HCT116 (cell line): ENCODE data around the gene ZNF335. TPM values are rescaled to one million over a fixed set of nuclear protein-coding genes. Genes with fewer than 3 reads are reported as not detected.

ENCODE experiments used
- ATAC-seq: fragments of 200-7000 bp; cut with Tn5 transposase; 2 replicates; pipeline ENCODE4 v1.9.1; 2020; ENCODE audit warnings: mild to moderate bottlenecking, moderate library complexity
- BruUV-seq: library from RNA; stranded (reverse); fragments of 400-500 nt; replicated peaks from 2 replicates; lab custom pipeline; 2021; lab: Mats Ljungman, UMichigan
- CTCF ChIA-PET: fragments of 300-600 bp; sonication (Branson Sonifier 250); formaldehyde crosslinking; loops from one replicate; lab custom pipeline; 2021; ENCODE audit warnings: antibody characterized with exemption; lab: Charles Lee
- POLR2A ChIA-PET: fragments of 300-600, 350-600 bp; sonication (Branson Sonifier 250); formaldehyde crosslinking; loops from one replicate; lab custom pipeline; 2021; ENCODE audit warnings: antibody characterized with exemption; lab: Charles Lee
- RAD21 ChIA-PET, 2 experiments: fragments of 300-600 bp; sonication (Branson Sonifier 250); formaldehyde crosslinking; loops; one replicate each; lab custom pipeline; 2023; ENCODE audit warnings: low total read pairs in 2 of 2; ENCODE audit not compliant: uncharacterized antibody in 2 of 2, unreplicated experiment in 2 of 2, low non-redundant PET in 1 of 2; lab: Charles Lee
- DNase-seq: peaks from one replicate; pipeline ENCODE4 v3.0.0-alpha.2; 2010; ENCODE audit warnings: low read depth, low spot score
- H2AFZ ChIP-seq: fragments of 200-600 bp; shearing (Covaris generic), sonication (generic); 2 replicates; pipeline ENCODE4 v1.6.1; 2017; ENCODE audit warnings: low read depth, mixed run types, mixed read lengths, antibody characterized with exemption, low read length; ENCODE audit not compliant: poor library complexity, severe bottlenecking
- H3K27ac ChIP-seq: 2 replicates; pipeline ENCODE4 v1.5.1; 2012; ENCODE audit warnings: low read depth, low read length
- H3K27me3 ChIP-seq: fragments of 200-600 bp; sonication (generic); 2 replicates; pipeline ENCODE4 v1.6.1; 2016; ENCODE audit warnings: mixed run types, low read length, mixed read lengths; ENCODE audit not compliant: insufficient read depth
- H3K36me3 ChIP-seq, 2 experiments: fragments of 200-500 bp in 1 of 2; fragments of 200-600 bp in 1 of 2; sonication (Bioruptor generic) in 1 of 2; sonication (generic) in 1 of 2; 2 replicates each; pipeline versions ENCODE4 v1.5.1 to v1.6.1; 2014 to 2016; ENCODE audit warnings: low read length in 2 of 2, inconsistent platforms in 1 of 2, mixed read lengths in 1 of 2, mixed run types in 1 of 2; ENCODE audit not compliant: insufficient read depth in 2 of 2, control insufficient read depth in 1 of 2
- H3K4me1 ChIP-seq, 2 experiments: fragments of 200-600 bp in 1 of 2; sonication (generic) in 1 of 2; 2 replicates each; pipeline versions ENCODE4 v1.5.1 to v1.6.1; 2012 to 2017; ENCODE audit warnings: low read length in 2 of 2, inconsistent platforms in 1 of 2, mild to moderate bottlenecking in 1 of 2, mixed read lengths in 1 of 2, mixed run types in 1 of 2, moderate library complexity in 1 of 2; ENCODE audit not compliant: insufficient read depth in 2 of 2, control insufficient read depth in 1 of 2
- H3K4me2 ChIP-seq: fragments of 200-600 bp; sonication (generic); 2 replicates; pipeline ENCODE4 v1.6.1; 2017; ENCODE audit warnings: mixed run types, low read length, mixed read lengths
- H3K4me3 ChIP-seq, 2 experiments: fragments of 200-600 bp in 1 of 2; sonication (generic) in 1 of 2; replicated peaks in 1 of 2; 2 replicates each; pipeline ENCODE4 v1.5.1; 2011 to 2016; ENCODE audit warnings: low read length in 2 of 2, control low read depth in 1 of 2, low read depth in 1 of 2, mild to moderate bottlenecking in 1 of 2, mixed read lengths in 1 of 2, mixed run types in 1 of 2
- H3K79me2 ChIP-seq: fragments of 200-600 bp; sonication (generic); 2 replicates; pipeline ENCODE4 v1.6.1; 2017; ENCODE audit warnings: mild to moderate bottlenecking, mixed run types, low read length, moderate library complexity, mixed read lengths; ENCODE audit not compliant: insufficient read depth
- H3K9ac ChIP-seq: fragments of 200-600 bp; sonication (generic); 2 replicates; pipeline ENCODE4 v1.6.1; 2016; ENCODE audit warnings: low read length, mixed read lengths
- H3K9me2 ChIP-seq: fragments of 200-600 bp; sonication (generic), shearing (Covaris generic); 2 replicates; pipeline ENCODE4 v1.6.1; 2017; ENCODE audit warnings: mixed run types, mild to moderate bottlenecking, moderate library complexity; ENCODE audit not compliant: insufficient read depth
- H3K9me3 ChIP-seq, 2 experiments: fragments of 200-500 bp in 1 of 2; fragments of 200-600 bp in 1 of 2; sonication (Bioruptor generic) in 1 of 2; sonication (generic) in 1 of 2; 2 replicates each; pipeline ENCODE4 v1.6.1; 2014 to 2017; ENCODE audit warnings: low read length in 2 of 2, mixed read lengths in 2 of 2, inconsistent platforms in 1 of 2, low read depth in 1 of 2, mild to moderate bottlenecking in 1 of 2, mixed run types in 1 of 2, moderate library complexity in 1 of 2; ENCODE audit not compliant: control insufficient read depth in 1 of 2, insufficient read depth in 1 of 2
- H4K20me1 ChIP-seq: fragments of 200-600 bp; sonication (generic), shearing (Covaris generic); 2 replicates; pipeline ENCODE4 v1.6.1; 2017; ENCODE audit warnings: mixed run types, mild to moderate bottlenecking, moderate library complexity; ENCODE audit not compliant: insufficient read depth
- CBX3 ChIP-seq: IDR thresholded peaks from 2 replicates; pipeline ENCODE4 v1.6.1; 2012; ENCODE audit warnings: low read depth
- ELF1 ChIP-seq: IDR thresholded peaks from 2 replicates; pipeline ENCODE4 v1.6.1; 2012; ENCODE audit warnings: low read depth, borderline replicate concordance
- FOSL1 ChIP-seq: IDR thresholded peaks from 2 replicates; pipeline ENCODE4 v1.6.1; 2012; ENCODE audit warnings: low read depth
- JUND ChIP-seq: IDR thresholded peaks from 2 replicates; pipeline ENCODE4 v1.6.1; 2012
- POLR2A ChIP-seq: IDR thresholded peaks from 2 replicates; pipeline ENCODE4 v1.7.0; 2011; ENCODE audit warnings: borderline replicate concordance; ENCODE audit not compliant: insufficient read depth, insufficient read length; ENCODE audit errors: extremely low read depth
- RAD21 ChIP-seq: IDR thresholded peaks from 2 replicates; pipeline ENCODE4 v1.6.1; 2012; ENCODE audit warnings: low read depth, mild to moderate bottlenecking
- SIN3A ChIP-seq: IDR thresholded peaks from 2 replicates; pipeline ENCODE4 v1.6.1; 2012; ENCODE audit warnings: low read depth
- SP1 ChIP-seq: IDR thresholded peaks from 2 replicates; pipeline ENCODE4 v1.6.1; 2012; ENCODE audit warnings: low read depth
- SRF ChIP-seq: IDR thresholded peaks from 2 replicates; pipeline ENCODE4 v1.6.1; 2012; ENCODE audit warnings: low read depth
- TCF7L2 ChIP-seq: IDR thresholded peaks from 2 replicates; pipeline ENCODE4 v1.7.0; 2011; ENCODE audit warnings: borderline replicate concordance, inconsistent platforms; ENCODE audit not compliant: insufficient read depth, insufficient read length; ENCODE audit errors: extremely low read depth
- YY1 ChIP-seq: IDR thresholded peaks from 2 replicates; pipeline ENCODE4 v1.6.1; 2011; ENCODE audit warnings: low read length, low read depth, moderate library complexity, mild to moderate bottlenecking; ENCODE audit not compliant: insufficient replicate concordance; ENCODE audit errors: extremely low read depth
- ZFX ChIP-seq: fragments of 450-650 bp; IDR thresholded peaks from 2 replicates; pipeline ENCODE4 v1.6.1; 2017
- ZNF274 ChIP-seq: fragments of 200-500 bp; sonication (Bioruptor generic); IDR thresholded peaks from 2 replicates; pipeline ENCODE4 v1.6.1; 2014; ENCODE audit warnings: mild to moderate bottlenecking, low read depth, low read length, inconsistent platforms
- intact Hi-C: fragments of 100-400 bp; cut with micrococcal nuclease; formaldehyde crosslinking; loops from 2 replicates; pipeline ENCODE4 v1.10.0; 2022
- total RNA-seq: library from RNA; stranded (reverse); gene quantifications from one replicate; pipeline ENCODE4 v1.2.1, GENCODE V29; 2021; ENCODE audit not compliant: unreplicated experiment
- TF ChIP-seq, protein P1 (sequence below): IDR thresholded peaks from 2 replicates; pipeline ENCODE4 v1.6.1; 2011; ENCODE audit warnings: mild to moderate bottlenecking, low read length, moderate library complexity; ENCODE audit not compliant: insufficient replicate concordance; ENCODE audit errors: extremely low read depth
- TF ChIP-seq, protein P2 (sequence below): IDR thresholded peaks from 2 replicates; pipeline ENCODE4 v1.6.1; 2012; ENCODE audit warnings: low read depth
- TF ChIP-seq, protein P3 (sequence below): IDR thresholded peaks from 2 replicates; pipeline ENCODE4 v1.6.1; 2012

The ZNF335 gene
- total RNA-seq, 1 experiment from 2014 or later, result 20.8 TPM

DNA sequence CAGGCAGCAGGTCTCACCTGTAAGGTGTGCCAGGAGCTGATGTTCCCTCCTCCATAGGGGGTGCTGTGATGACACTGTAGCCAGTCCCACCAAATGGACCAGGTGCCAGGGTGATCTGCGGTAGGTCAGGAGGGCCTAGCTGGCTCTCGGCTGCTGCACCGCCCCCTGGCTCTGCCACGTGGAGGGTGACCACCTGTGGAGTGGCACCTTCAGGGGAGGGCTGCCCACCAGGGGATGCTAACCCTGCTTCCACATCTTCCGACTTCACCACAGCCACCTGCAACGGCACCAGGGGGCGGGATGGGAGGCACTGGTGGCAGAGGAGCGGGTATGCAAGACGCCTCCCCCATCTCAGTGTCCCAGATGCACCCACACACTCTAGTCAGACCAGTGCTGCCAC lies 18.3 kb downstream of the ZNF335 start:
- Histone ChIP-seq H4K20me1 (no peaks in the 10 kb centered on the region), H3K4me2 (no peak overlapping the region), H3K9me3 (no peaks in the 10 kb centered on the region), H3K27me3 (no peaks in the 10 kb centered on the region), H2AFZ (no peak overlapping the region), H3K79me2 (no peaks in the 10 kb centered on the region), H3K9me2 (no peaks in the 10 kb centered on the region), H3K4me1 (no peaks in the 10 kb centered on the region), H3K36me3 (peaks cover 26 to 30% of the 10 kb centered on the region in 2 experiments; a peak in 3 of 4 replicates), H3K4me3 (no peak overlapping the region), H3K27ac (no peak overlapping the region), H3K9ac (no peak overlapping the region)
- ChIA-PET RAD21 (no interaction called here), POLR2A (no interaction called here), CTCF (interaction anchor here (0.8 to 2.0 kb wide), 2 partner anchors 16 to 154 kb away, joined by 3 to 5 read pairs; no protein-coding TSS in a partner anchor)
- BruUV-seq, result no TSS peak
- DNase-seq (no peak), ATAC-seq (0 out of 2 replicates have a peak, but pooled peaks have one; percentile 18)
- intact Hi-C loops, result no loop called here
- TF ChIP-seq, protein P1, sequence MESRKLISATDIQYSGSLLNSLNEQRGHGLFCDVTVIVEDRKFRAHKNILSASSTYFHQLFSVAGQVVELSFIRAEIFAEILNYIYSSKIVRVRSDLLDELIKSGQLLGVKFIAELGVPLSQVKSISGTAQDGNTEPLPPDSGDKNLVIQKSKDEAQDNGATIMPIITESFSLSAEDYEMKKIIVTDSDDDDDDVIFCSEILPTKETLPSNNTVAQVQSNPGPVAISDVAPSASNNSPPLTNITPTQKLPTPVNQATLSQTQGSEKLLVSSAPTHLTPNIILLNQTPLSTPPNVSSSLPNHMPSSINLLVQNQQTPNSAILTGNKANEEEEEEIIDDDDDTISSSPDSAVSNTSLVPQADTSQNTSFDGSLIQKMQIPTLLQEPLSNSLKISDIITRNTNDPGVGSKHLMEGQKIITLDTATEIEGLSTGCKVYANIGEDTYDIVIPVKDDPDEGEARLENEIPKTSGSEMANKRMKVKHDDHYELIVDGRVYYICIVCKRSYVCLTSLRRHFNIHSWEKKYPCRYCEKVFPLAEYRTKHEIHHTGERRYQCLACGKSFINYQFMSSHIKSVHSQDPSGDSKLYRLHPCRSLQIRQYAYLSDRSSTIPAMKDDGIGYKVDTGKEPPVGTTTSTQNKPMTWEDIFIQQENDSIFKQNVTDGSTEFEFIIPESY, result no peak
- TF ChIP-seq TCF7L2, result no peak
- TF ChIP-seq RAD21, result no peak
- no peak for TF ChIP-seq ELF1
- TF ChIP-seq FOSL1, result no peak
- TF ChIP-seq JUND, result no peak
- TF ChIP-seq POLR2A, result no peak
- TF ChIP-seq, protein P2, sequence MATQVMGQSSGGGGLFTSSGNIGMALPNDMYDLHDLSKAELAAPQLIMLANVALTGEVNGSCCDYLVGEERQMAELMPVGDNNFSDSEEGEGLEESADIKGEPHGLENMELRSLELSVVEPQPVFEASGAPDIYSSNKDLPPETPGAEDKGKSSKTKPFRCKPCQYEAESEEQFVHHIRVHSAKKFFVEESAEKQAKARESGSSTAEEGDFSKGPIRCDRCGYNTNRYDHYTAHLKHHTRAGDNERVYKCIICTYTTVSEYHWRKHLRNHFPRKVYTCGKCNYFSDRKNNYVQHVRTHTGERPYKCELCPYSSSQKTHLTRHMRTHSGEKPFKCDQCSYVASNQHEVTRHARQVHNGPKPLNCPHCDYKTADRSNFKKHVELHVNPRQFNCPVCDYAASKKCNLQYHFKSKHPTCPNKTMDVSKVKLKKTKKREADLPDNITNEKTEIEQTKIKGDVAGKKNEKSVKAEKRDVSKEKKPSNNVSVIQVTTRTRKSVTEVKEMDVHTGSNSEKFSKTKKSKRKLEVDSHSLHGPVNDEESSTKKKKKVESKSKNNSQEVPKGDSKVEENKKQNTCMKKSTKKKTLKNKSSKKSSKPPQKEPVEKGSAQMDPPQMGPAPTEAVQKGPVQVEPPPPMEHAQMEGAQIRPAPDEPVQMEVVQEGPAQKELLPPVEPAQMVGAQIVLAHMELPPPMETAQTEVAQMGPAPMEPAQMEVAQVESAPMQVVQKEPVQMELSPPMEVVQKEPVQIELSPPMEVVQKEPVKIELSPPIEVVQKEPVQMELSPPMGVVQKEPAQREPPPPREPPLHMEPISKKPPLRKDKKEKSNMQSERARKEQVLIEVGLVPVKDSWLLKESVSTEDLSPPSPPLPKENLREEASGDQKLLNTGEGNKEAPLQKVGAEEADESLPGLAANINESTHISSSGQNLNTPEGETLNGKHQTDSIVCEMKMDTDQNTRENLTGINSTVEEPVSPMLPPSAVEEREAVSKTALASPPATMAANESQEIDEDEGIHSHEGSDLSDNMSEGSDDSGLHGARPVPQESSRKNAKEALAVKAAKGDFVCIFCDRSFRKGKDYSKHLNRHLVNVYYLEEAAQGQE, result no peak
- TF ChIP-seq ZNF274, result no peak
- no peak for TF ChIP-seq SIN3A
- TF ChIP-seq, protein P3, sequence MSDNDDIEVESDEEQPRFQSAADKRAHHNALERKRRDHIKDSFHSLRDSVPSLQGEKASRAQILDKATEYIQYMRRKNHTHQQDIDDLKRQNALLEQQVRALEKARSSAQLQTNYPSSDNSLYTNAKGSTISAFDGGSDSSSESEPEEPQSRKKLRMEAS, result no peak
- no peak for TF ChIP-seq SP1
- TF ChIP-seq ZFX, result no peak
- no peak for TF ChIP-seq YY1
- TF ChIP-seq SRF, result no peak
- TF ChIP-seq CBX3, result no peak
